Epithelial cell of esophagus (primary cell): ENCODE measurements around the gene MAN1C1.

Experiments
- DNase-seq: peaks from one replicate; pipeline ENCODE4 v3.0.0; 2010; ENCODE audit warnings: low read depth
- H3K4me3 ChIP-seq: 2 replicates; pipeline ENCODE4 v1.5.1; 2011; ENCODE audit warnings: mild to moderate bottlenecking, low read length, control low read depth
- CTCF ChIP-seq: IDR thresholded peaks from 2 replicates; pipeline ENCODE4 v1.5.1; 2011; ENCODE audit warnings: low read depth, mild to moderate bottlenecking, low read length, control low read depth, inconsistent platforms; ENCODE audit not compliant: insufficient read depth; ENCODE audit errors: missing control alignments

The MAN1C1 gene

DNA sequence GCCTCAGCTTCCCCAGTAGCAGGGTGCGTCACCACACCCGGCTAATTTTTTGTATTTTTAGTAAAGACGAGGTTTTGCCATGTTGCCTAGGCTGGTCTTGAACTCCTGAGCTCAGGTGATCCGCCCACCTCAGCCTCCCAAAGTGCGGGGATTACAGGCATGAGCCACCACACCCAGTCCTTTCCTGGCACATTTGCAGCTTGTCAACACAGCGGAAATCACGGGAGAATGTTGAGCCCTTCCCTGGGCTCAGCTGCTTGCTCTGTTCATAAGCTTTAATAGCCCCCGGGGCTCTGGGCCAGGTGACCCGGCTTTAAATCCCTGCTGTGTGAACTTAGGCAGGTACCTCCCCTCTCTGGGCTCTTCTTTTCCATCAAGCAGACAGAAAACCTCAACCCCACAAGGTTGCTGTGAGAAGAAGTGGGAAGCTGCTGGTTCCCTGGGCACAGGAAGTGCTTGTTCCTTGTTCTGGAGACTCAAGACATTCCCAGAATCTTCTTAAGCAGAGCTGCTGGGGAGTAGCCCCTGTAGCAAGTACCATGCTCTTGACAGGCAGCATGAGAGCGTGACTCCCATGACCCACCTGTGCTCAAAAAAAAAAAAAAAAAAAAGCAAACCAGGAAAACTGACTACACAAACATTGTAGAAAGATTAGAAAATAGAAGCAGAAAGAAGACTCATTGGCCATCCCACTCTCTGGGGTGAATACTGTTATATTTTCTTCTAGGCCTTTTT lies 168.9 kb downstream of the MAN1C1 start:
- TF ChIP-seq CTCF: no peak
- H3K4me3 ChIP-seq: no peak overlapping the region
- no peak for DNase-seq

- peak; percentile 32 for DNase-seq
- H3K4me3 ChIP-seq: no peak overlapping the region
- TF ChIP-seq CTCF: no peak
These were observed 170.5 kb downstream of the MAN1C1 start for GRCh38 chr1:25786887-25787759.

DNA sequence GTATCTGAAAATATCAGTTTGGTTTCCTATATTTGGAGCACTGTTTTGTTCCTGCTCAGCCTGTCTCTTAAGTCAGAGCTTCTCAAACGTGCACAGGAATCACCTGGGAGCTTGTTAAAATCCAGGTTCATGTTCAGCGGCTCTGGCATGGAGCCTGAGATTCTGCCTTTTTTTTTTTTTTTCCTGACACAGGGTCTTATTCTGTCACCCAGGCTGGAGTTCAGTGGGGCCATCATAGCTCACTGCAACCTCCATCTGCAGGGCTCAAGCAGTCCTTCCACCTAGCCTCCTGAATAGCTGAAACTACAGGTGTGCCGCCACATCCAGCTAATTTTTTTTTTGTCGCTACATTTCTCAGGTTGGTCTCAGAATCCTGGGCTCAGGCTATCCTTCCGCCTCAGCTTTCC lies 171.2 kb downstream of the MAN1C1 start:
- no peak for DNase-seq
- no peak for TF ChIP-seq CTCF

DNA sequence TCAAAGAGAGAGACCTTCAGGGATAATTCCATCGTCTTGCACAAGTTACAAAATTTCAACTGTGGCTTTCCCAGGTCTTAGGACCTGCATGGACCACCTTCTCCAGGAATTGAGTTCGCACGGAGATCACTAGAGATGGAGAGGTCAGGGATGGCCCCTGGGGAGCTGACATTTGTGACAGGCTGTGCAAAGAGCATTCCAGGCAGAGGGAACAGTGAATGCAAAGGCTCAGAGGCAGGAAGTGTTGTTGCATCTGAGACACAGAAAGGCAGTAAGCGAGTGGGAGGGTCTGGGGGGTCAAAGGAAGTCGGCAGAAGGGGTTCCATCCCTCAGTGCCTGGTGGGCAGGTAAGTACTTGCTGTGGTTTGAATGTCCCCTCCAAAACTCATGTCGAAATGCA lies 173.9 kb downstream of the MAN1C1 start:
- no peak overlapping the region for H3K4me3 ChIP-seq
- DNase-seq: no peak
- no peak for TF ChIP-seq CTCF

More for the DNA sequence above, 171.2 kb downstream of the MAN1C1 start:
- no peak overlapping the region for H3K4me3 ChIP-seq

DNA sequence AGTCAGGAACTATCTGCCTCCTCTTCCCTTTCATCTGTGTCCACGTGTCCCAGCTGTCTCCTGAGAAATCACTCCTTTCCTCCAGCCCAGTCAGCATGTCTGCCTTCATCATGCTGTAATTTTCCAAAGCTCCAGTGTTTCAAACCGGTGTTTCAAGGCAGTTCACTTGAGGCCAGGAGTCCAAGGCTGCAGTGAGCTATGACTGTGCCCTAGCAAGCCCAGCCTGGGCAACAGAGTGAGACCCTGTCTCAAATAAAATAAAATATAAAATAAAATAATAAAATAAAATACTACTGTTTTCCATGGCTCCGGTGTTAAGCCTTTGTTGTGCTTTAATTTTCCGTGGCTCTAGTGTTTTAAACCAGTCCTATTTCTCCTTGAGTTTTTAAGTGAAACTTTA lies 175.5 kb downstream of the MAN1C1 start:
- no peak for TF ChIP-seq CTCF

DNA sequence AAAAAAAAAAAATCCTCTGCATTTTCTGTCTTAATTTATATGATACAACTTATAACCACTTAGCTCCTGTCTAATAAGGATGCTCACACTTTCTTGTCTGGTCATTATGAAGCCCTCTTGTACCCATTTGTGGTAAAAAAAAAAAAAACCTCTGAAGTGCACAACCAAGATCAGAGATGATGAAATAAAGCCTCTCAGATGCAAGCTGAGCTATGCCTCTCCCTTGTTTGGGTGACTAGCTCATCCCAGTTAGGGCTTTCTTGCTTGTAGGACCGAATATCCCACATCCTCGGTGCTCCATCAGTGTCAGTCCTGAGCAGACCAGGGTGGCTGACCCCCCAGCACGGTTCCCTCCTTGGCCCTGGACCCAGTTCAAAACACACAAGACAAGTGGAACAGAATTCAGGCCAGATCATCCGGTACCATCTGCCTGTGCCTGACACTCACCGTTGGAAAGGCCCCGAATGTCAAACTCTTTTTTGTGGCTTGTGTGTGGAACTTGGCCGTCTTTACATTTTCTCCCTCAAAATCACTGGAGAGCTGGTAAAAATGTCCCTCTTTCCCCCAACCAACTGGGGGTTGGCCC lies 177.1 kb downstream of the MAN1C1 start:
- no peak for TF ChIP-seq CTCF
- H3K4me3 ChIP-seq: no peak overlapping the region
- DNase-seq: no peak

More for the DNA sequence above, 175.5 kb downstream of the MAN1C1 start:
- no peak overlapping the region for H3K4me3 ChIP-seq
- no peak for DNase-seq
